Heart right ventricle (tissue), 16 donors: ENCODE results near the gene PCSK2. TPM values are rescaled to one million over a fixed set of nuclear protein-coding genes. Genes with fewer than 3 reads are reported as not detected.

Experiments used
- ATAC-seq, 8 donors: fragments of 200-7000 bp; cut with Tn5 transposase; one replicate each; pipeline ENCODE4 v1.9.1; 2020; ENCODE audit warnings: mild to moderate bottlenecking in 8 of 8, moderate library complexity in 8 of 8, moderate number of reproducible peaks in 1 of 8
- DNase-seq, 2 donors: peaks; one replicate each; pipeline ENCODE4 v3.0.0-alpha.2; 2020
- H3K27ac ChIP-seq, 10 donors: fragments of 200-600 bp; sonication (generic) in 2 of 10; one replicate each; pipeline versions ENCODE4 v1.5.0 to v1.8.0; 2020 to 2022; ENCODE audit warnings: mild to moderate bottlenecking in 3 of 10
- H3K27me3 ChIP-seq, 7 donors: fragments of 200-600 bp; one replicate each; pipeline ENCODE4 v1.8.0; 2021 to 2022; ENCODE audit warnings: mild to moderate bottlenecking in 2 of 7
- H3K36me3 ChIP-seq, 9 donors: fragments of 200-600 bp; sonication (generic) in 1 of 9; one replicate each; pipeline versions ENCODE4 v1.5.0 to v1.8.0; 2020 to 2022; ENCODE audit warnings: mild to moderate bottlenecking in 2 of 9
- H3K4me1 ChIP-seq, 9 donors: fragments of 200-600 bp; sonication (generic) in 1 of 9; one replicate each; pipeline versions ENCODE4 v1.5.0 to v1.8.0; 2020 to 2022; ENCODE audit warnings: mild to moderate bottlenecking in 4 of 9
- H3K4me3 ChIP-seq, 10 donors: fragments of 200-600 bp; sonication (generic) in 2 of 10; one replicate each; pipeline versions ENCODE4 v1.5.0 to v1.8.0; 2020 to 2022; ENCODE audit warnings: mild to moderate bottlenecking in 7 of 10, moderate library complexity in 2 of 10
- H3K9me3 ChIP-seq, 11 donors: fragments of 200-600 bp in 10 of 11; sonication (generic) in 2 of 11; one replicate each; pipeline versions ENCODE4 v1.5.0 to v1.8.0; 2013 to 2022; ENCODE audit warnings: mild to moderate bottlenecking in 2 of 11, control low read depth in 1 of 11, moderate library complexity in 1 of 11
- WGBS, 2 donors: extraction: QIAGEN DNeasy Blood & Tissue Kit; methylation state at CpG; one replicate each; pipeline ENCODE4 v1.1.7; 2013; ENCODE audit warnings: inconsistent platforms in 1 of 2; 5-methylcytosine and 5-hydroxymethylcytosine counted together
- intact Hi-C, 10 donors: fragments of 100-400 bp; cut with DNase I; formaldehyde crosslinking; loops; one replicate each; pipeline versions ENCODE4 v1.11.1 to v1.14.2; 2022
- polyA plus RNA-seq, 2 donors: library from polyadenylated mRNA; stranded (reverse); fragments of 200-250 nt; gene quantifications; one replicate each; pipeline ENCODE4 v1.2.3, GENCODE V29; 2013
- total RNA-seq, 10 donors: library from RNA; stranded (reverse); fragmentation: NEBNext Ultra II Directional in 3 of 10; extraction: Animal tissue kit (Norgen Biotek cat#: 25700) in 3 of 10; gene quantifications; one replicate each; pipeline versions ENCODE4 v1.2.1 to v1.2.4, GENCODE V29; 2021 to 2023
- TF ChIP-seq, protein P1 (sequence below), 9 donors: fragments of 200-600 bp; sonication (generic) in 2 of 9; IDR thresholded peaks; one replicate each; pipeline versions ENCODE4 v1.5.0 to v1.8.0; 2021 to 2022; ENCODE audit warnings: antibody characterized with exemption in 9 of 9, mild to moderate bottlenecking in 5 of 9, moderate library complexity in 1 of 9
- donor health status: Arrhythmogenic right ventricular cardiomyopathy.
- donor health status: ischemic (EF 13 %, LVEDD 7.1; RV severe dilation, severe dysfunction).
- donor health status: healthy with polysubstance abuse.
- donor health status: DM: no; HTN: yes; CAD: no.
- donor health status: DM: no; HTN: no; CAD: no.
- donor health status: ischemic (EF 25% LVEDD 6.9; RV normal size, moderate dysfunction).
- donor health status: ischemic (EF 25% LVEDD 5.7; RV mildly dilated, moderate dysfunction).
- donor health status: healthy.
- donor health status: DM: yes; HTN: yes; CAD: no.
- donor health status: Ischemic cardiomyopathy.
- donor health status: ischemic (EF 35%, LVEDD 5.7; RV mildly dilated, moderate dysfunction).
- donor health status: nonischemic (EF 11% LVEDD 7.7; RV severe dilation, severe dysfunction).
- donor health status: DM: yes; HTN: yes; CAD: no.
- donor health status: PGD.
- donor health status: ischemic (EF 29% LVEDD 5.4; RV normal size, mild dysfunction).
- donor health status: nonischemic (EF 23%, LVEDD 6.1; RV moderate dilation, normal function).

PCSK2 gene
- total and polyA plus RNA-seq, 12 donors, result 0.09 to 1.4 (median 0.66) TPM; not detected in 1

DNA sequence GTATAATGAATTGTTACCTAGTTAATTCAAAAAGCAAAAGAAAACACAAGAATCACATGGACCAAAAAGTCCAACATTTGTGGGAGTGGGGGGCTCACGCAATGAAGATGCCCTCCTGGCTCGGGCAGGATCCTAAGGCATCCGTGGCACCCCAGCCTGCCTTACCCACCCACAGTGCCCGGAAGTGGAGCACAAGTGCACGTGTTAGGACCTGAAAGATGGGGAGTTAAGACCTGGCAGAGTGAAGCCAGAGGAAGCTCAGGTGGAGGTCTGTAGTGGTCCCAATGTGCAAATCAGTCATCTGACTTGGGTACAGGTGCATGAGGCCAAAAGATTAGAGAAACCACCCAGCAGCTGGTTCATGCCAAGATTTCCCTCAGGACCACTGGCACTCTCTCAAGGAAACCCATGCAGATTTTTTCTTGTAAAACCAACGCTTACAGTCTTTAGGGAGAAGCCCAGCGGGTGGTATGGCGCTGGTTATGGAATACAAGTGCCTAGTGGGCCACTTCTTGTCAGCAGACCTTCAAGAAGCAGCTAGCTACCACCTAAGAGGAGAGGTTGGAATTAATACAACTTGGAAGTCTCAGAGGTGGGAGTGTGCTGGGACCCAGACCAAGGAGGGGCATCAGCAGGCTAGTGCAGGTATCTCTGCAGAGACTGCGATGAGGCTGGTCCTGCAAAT, 262.2 kb downstream of the PCSK2 start:
- no peak for ATAC-seq
- Histone ChIP-seq H3K36me3 (no peaks in the 10 kb centered on the region), H3K4me3 (no peak overlapping the region), H3K27me3 (peaks cover 0 to 10% (median 0%) of the 10 kb centered on the region in 7 donors), H3K27ac (no peak overlapping the region), H3K9me3 (peaks cover 0 to 5% (median 0%) of the 10 kb centered on the region in 11 donors), H3K4me1 (no peaks in the 10 kb centered on the region)
- intact Hi-C loops, result no loop called here
- WGBS, 2 donors, result 80 to 83% methylated on average over 9 of the region's 9 CpGs
- TF ChIP-seq, protein P1, sequence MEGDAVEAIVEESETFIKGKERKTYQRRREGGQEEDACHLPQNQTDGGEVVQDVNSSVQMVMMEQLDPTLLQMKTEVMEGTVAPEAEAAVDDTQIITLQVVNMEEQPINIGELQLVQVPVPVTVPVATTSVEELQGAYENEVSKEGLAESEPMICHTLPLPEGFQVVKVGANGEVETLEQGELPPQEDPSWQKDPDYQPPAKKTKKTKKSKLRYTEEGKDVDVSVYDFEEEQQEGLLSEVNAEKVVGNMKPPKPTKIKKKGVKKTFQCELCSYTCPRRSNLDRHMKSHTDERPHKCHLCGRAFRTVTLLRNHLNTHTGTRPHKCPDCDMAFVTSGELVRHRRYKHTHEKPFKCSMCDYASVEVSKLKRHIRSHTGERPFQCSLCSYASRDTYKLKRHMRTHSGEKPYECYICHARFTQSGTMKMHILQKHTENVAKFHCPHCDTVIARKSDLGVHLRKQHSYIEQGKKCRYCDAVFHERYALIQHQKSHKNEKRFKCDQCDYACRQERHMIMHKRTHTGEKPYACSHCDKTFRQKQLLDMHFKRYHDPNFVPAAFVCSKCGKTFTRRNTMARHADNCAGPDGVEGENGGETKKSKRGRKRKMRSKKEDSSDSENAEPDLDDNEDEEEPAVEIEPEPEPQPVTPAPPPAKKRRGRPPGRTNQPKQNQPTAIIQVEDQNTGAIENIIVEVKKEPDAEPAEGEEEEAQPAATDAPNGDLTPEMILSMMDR (IDR thresholded peaks at IDR 0.05), result no peak
- no peak for DNase-seq

DNA sequence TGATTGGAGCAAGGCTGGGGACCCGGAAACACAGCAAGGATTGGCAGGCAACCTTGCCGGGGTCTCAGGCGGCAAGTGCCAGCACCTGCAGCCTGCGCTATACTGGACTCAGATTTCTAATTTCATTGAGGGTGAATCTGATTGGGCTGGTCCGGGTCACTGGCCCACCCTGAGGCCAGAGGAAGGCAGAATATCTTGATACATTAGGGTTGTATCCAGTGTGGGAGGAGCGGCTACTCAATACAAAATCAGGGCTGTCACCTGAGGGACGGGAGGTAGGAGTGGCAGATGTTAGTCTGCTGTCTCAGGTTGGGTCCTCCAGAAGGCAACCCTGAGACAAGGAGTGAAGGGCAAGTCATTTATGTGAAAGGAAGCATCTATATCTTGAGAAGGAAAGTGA, 263.7 kb downstream of the PCSK2 start:
- Histone ChIP-seq H3K36me3 (no peaks in the 10 kb centered on the region), H3K9me3 (no peaks in the 10 kb centered on the region), H3K27me3 (no peaks in the 10 kb centered on the region), H3K27ac (no peak overlapping the region), H3K4me1 (no peaks in the 10 kb centered on the region), H3K4me3 (no peak overlapping the region)
- DNase-seq, result no peak
- intact Hi-C loops, result loop anchor here in 1 of 10 donors (10.0 kb wide), 1 partner anchor 784 kb away; no protein-coding TSS in a partner anchor
- TF ChIP-seq, protein P1 (IDR thresholded peaks at IDR 0.05), result no peak
- no peak for ATAC-seq
- 89 to 91% methylated on average over 7 of the region's 7 CpGs for WGBS, 2 donors

DNA sequence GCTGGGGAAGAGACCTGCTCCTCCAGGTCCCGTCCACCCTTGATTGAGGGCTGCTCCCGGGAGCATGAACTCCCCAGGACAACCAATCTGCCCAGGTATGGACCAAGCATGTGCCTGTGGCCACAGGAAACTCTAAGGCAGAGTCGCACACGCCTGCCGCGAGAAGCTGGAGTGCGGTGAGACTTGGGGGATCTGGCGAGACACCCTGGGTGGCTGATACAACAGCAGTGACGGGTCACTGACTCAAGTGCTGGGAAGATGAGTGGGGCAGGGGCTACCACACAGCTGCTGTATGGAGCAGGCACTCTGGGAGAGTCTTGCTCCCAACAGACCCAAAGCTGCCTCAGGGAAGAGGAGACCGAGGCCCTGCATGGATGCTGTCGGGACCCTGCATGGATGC, 264.2 kb downstream of the PCSK2 start:
- TF ChIP-seq, protein P1 (IDR thresholded peaks at IDR 0.05), result no peak
- intact Hi-C loops, result loop anchor here in 1 of 10 donors (10.0 kb wide), 1 partner anchor 784 kb away; no protein-coding TSS in a partner anchor
- Histone ChIP-seq H3K36me3 (no peaks in the 10 kb centered on the region), H3K27me3 (no peaks in the 10 kb centered on the region), H3K4me3 (no peak overlapping the region), H3K9me3 (no peaks in the 10 kb centered on the region), H3K4me1 (no peaks in the 10 kb centered on the region), H3K27ac (no peak overlapping the region)
- DNase-seq, result no peak
- no peak for ATAC-seq
- WGBS, 2 donors, result 92 to 93% methylated on average over 11 of the region's 11 CpGs

DNA sequence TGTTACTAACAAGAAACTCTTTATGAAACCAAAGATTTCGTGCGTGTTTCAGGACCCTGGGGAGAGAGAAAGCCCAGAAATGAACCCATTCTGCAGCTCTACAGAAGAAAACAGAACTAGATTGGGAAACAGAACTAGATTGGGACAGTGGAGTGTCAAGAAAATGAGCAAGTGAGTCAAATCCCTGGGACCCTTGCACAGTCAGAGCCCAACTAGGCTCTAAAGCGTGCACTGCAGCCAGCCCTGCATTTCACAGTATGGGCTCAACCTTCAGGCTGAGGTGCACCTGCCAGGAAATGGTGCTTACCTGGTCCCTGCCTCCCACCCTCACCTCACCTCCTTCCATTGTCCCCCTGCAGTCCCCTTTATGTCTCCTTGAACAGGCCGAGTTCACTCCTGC, 264.6 kb downstream of the PCSK2 start:
- H3K36me3 ChIP-seq, result no peaks in the 10 kb centered on the region
- H3K4me1 ChIP-seq, result no peaks in the 10 kb centered on the region
- ATAC-seq, result no peak
- TF ChIP-seq, protein P1 (IDR thresholded peaks at IDR 0.05), result no peak
- H3K27me3 ChIP-seq, result no peaks in the 10 kb centered on the region
- H3K27ac ChIP-seq, result no peak overlapping the region
- no peak for DNase-seq
- intact Hi-C loops, result loop anchor here in 1 of 10 donors (10.0 kb wide), 1 partner anchor 783 kb away; no protein-coding TSS in a partner anchor
- H3K4me3 ChIP-seq, result no peak overlapping the region
- no peaks in the 10 kb centered on the region for H3K9me3 ChIP-seq
- 94 to 96% methylated on average over 4 of the region's 4 CpGs for WGBS, 2 donors
